OCI-LY1 (cell line): ENCODE measurements around the gene APLN.

Experiments
- H2AFZ ChIP-seq: fragments of 200-600 bp; sonication (generic), shearing (Covaris generic); 2 replicates; pipeline ENCODE4 v1.6.0; 2014; ENCODE audit warnings: antibody characterized with exemption, mild to moderate bottlenecking, low read length
- H3F3A ChIP-seq: fragments of 200-600 bp; sonication (generic), shearing (Covaris generic); 2 replicates; pipeline ENCODE4 v1.6.0; 2014; ENCODE audit warnings: mild to moderate bottlenecking, antibody characterized with exemption, low read length, moderate library complexity; ENCODE audit not compliant: insufficient read depth
- H3K27ac ChIP-seq: fragments of 200-600 bp; sonication (generic); 2 replicates; pipeline ENCODE4 v1.5.1; 2014; ENCODE audit warnings: low read length, mixed run types, mild to moderate bottlenecking, low read depth; ENCODE audit not compliant: poor library complexity, severe bottlenecking
- H3K27me3 ChIP-seq: fragments of 200-600 bp; sonication (generic); 2 replicates; pipeline ENCODE4 v1.6.0; 2014; ENCODE audit warnings: antibody characterized with exemption, mild to moderate bottlenecking, low read length, moderate library complexity; ENCODE audit not compliant: insufficient read depth
- H3K36me3 ChIP-seq: fragments of 200-600 bp; sonication (generic); 2 replicates; pipeline ENCODE4 v1.6.1; 2014; ENCODE audit warnings: mild to moderate bottlenecking, antibody characterized with exemption, low read length, moderate library complexity, mixed read lengths; ENCODE audit not compliant: insufficient read depth
- H3K4me1 ChIP-seq: fragments of 200-600 bp; sonication (generic); 2 replicates; pipeline ENCODE4 v1.5.1; 2014; ENCODE audit warnings: mild to moderate bottlenecking, low read length, moderate library complexity; ENCODE audit not compliant: insufficient read depth, severe bottlenecking
- H3K4me2 ChIP-seq: fragments of 200-600 bp; sonication (generic), shearing (Covaris generic); 2 replicates; pipeline ENCODE4 v1.6.1; 2014; ENCODE audit warnings: low read length
- H3K4me3 ChIP-seq: fragments of 200-600 bp; sonication (generic); 2 replicates; pipeline ENCODE4 v1.5.1; 2014; ENCODE audit warnings: low read length, low read depth, mild to moderate bottlenecking, mixed read lengths; ENCODE audit not compliant: poor library complexity, severe bottlenecking
- H3K79me2 ChIP-seq: fragments of 200-600 bp; shearing (Covaris generic); 2 replicates; pipeline ENCODE4 v1.6.1; 2016; ENCODE audit warnings: mixed run types, low read length, mixed read lengths; ENCODE audit not compliant: insufficient read depth
- H3K9ac ChIP-seq: fragments of 200-600 bp; sonication (generic), shearing (Covaris generic); 2 replicates; pipeline ENCODE4 v1.6.1; 2014; ENCODE audit warnings: mild to moderate bottlenecking, low read length, mixed read lengths
- H3K9me2 ChIP-seq: fragments of 200-600 bp; sonication (generic), shearing (Covaris generic); 2 replicates; pipeline ENCODE4 v1.6.1; 2014; ENCODE audit warnings: low read depth, mild to moderate bottlenecking, low read length, mixed read lengths
- H3K9me3 ChIP-seq: fragments of 200-600 bp; shearing (Covaris generic); 2 replicates; pipeline ENCODE4 v1.6.1; 2014; ENCODE audit warnings: low read length, mixed read lengths
- H4K20me1 ChIP-seq: fragments of 200-600 bp; sonication (generic), shearing (Covaris generic); 2 replicates; pipeline ENCODE4 v1.6.0; 2016; ENCODE audit warnings: mild to moderate bottlenecking, low read length; ENCODE audit not compliant: insufficient read depth
- EZH2 ChIP-seq: fragments of 200-600 bp; sonication (generic), shearing (Covaris generic); IDR thresholded peaks from 2 replicates; pipeline ENCODE4 v1.8.0; 2017; ENCODE audit warnings: borderline replicate concordance, mixed run types, mild to moderate bottlenecking, antibody characterized with exemption, low read length, moderate library complexity, mixed read lengths
- TF ChIP-seq, protein P1 (sequence below): fragments of 200-600 bp; sonication (generic), shearing (Covaris generic); IDR thresholded peaks from 2 replicates; pipeline ENCODE4 v1.5.1; 2017; ENCODE audit warnings: mild to moderate bottlenecking, antibody characterized with exemption, low read length, moderate library complexity, mixed read lengths

The APLN gene

DNA sequence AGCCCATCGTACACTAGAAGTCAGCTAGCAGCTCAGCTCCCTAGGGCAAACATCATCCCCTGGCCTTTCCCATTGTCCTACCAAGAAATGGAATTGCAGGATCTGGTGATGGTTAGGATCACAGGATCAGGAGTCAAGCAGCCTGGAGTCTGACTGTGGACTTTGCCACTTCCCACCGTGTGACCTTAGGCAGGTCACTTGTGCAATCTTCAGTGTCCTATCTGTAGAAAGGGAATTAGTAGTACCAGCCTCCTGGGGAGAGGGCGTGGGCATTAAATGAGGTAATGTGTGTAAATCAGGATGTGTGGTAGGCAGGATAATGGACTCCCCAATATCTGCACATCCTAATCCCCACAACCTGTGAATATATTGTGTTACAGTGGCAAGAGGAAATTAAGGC lies 38.6 kb upstream of the APLN start:
- Histone ChIP-seq H3F3A (no peaks in the 10 kb centered on the region), H3K27ac (no peak overlapping the region), H3K9ac (no peak overlapping the region), H2AFZ (no peak overlapping the region), H3K9me3 (no peaks in the 10 kb centered on the region), H3K4me1 (no peaks in the 10 kb centered on the region), H3K27me3 (no peaks in the 10 kb centered on the region), H4K20me1 (no peaks in the 10 kb centered on the region), H3K4me3 (no peak overlapping the region), H3K4me2 (no peak overlapping the region), H3K9me2 (no peaks in the 10 kb centered on the region), H3K36me3 (no peaks in the 10 kb centered on the region), H3K79me2 (no peaks in the 10 kb centered on the region)
- TF ChIP-seq EZH2, result no peak
- TF ChIP-seq, protein P1, sequence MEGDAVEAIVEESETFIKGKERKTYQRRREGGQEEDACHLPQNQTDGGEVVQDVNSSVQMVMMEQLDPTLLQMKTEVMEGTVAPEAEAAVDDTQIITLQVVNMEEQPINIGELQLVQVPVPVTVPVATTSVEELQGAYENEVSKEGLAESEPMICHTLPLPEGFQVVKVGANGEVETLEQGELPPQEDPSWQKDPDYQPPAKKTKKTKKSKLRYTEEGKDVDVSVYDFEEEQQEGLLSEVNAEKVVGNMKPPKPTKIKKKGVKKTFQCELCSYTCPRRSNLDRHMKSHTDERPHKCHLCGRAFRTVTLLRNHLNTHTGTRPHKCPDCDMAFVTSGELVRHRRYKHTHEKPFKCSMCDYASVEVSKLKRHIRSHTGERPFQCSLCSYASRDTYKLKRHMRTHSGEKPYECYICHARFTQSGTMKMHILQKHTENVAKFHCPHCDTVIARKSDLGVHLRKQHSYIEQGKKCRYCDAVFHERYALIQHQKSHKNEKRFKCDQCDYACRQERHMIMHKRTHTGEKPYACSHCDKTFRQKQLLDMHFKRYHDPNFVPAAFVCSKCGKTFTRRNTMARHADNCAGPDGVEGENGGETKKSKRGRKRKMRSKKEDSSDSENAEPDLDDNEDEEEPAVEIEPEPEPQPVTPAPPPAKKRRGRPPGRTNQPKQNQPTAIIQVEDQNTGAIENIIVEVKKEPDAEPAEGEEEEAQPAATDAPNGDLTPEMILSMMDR, result no peak

DNA sequence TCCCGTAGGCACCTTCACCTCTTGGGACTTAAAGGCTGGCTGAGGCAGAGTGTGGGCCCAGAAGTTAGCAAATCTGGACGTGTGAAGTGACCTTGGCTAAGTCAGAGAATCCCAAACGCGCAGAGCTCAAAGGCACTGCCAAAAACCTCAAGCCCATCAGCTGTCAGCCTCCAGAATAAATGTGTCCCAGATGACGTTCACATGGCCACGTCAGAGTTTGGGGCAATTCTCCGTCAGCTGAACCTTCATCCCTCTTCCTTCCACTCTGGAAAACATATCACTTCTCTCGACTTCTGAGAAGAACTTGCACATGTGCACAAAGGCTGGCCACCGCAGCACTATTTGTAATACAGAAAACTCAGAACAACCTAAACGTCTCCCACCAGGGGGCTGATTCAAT lies 35.7 kb upstream of the APLN start:
- H3K4me2 ChIP-seq, result no peak overlapping the region

DNA sequence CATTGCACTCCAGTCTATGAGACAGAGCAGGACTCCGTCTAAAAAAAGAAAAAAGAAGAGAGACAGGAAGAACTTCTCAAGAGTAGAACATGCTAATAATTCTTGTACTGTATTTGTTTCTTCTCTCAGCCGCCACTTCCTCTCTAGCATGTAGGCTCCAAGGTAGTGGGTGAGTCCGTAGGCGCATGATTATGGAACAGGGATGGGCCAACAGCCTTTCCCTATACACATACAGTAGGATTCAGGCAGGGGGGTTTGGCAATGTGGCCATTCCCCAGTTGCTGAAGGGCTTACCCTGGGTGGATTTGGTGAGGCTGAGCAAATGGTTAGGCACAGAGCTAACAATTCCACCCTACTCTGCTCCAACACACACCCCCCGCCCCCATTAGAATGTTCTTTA lies 35.0 kb upstream of the APLN start:
- Histone ChIP-seq H3K79me2 (no peaks in the 10 kb centered on the region), H3K9me2 (no peaks in the 10 kb centered on the region), H3K4me2 (no peak overlapping the region), H2AFZ (no peak overlapping the region), H3K4me1 (no peaks in the 10 kb centered on the region), H3K27me3 (no peaks in the 10 kb centered on the region), H3K4me3 (no peak overlapping the region), H3K9me3 (no peaks in the 10 kb centered on the region), H3K27ac (no peak overlapping the region), H3K9ac (no peak overlapping the region), H3F3A (no peaks in the 10 kb centered on the region), H4K20me1 (no peaks in the 10 kb centered on the region), H3K36me3 (no peaks in the 10 kb centered on the region)
- TF ChIP-seq, protein P1, result no peak
- no peak for TF ChIP-seq EZH2

More for the DNA sequence above, 35.7 kb upstream of the APLN start:
- Histone ChIP-seq H3K4me3 (no peak overlapping the region), H2AFZ (no peak overlapping the region), H3K79me2 (no peaks in the 10 kb centered on the region), H3K27me3 (no peaks in the 10 kb centered on the region), H3K9me2 (no peaks in the 10 kb centered on the region), H3K9ac (no peak overlapping the region), H3K36me3 (no peaks in the 10 kb centered on the region), H3K4me1 (no peaks in the 10 kb centered on the region), H3K9me3 (no peaks in the 10 kb centered on the region), H3K27ac (no peak overlapping the region), H4K20me1 (no peaks in the 10 kb centered on the region), H3F3A (no peaks in the 10 kb centered on the region)
- TF ChIP-seq, protein P1, result no peak
- no peak for TF ChIP-seq EZH2
